ENCODE results near the gene JARID2.

JARID2 gene

DNA sequence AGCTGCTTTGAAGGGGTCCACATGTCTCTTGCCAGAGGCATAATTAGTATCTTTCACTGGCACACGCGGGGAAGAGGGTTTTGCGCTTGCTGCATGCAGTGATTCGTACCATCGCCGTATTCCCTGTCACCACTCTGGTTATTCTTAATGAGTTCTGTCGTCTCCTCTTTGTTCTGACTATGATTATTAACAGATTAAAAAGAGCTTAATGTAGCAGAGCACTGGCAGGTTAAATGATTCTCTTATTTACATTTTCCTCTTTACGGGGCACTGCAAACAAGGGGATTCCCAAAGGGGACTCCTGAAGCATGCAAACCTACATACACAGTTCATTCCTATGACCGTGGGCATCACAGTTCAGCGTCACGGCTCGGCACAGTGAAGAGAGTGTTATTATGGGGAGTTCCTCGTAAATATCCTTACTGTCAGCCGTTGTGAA, 212.2 kb downstream of the JARID2 start (continued):
- TF ChIP-seq ZNF777 (tag by site-specific recombination; IDR thresholded peaks at IDR 0.05; ENCODE audit: borderline replicate concordance): no peak
- no peak for TF ChIP-seq ZBTB1 (tag by site-specific recombination; IDR thresholded peaks at IDR 0.05)
- TF ChIP-seq ZNF223 (tag by site-specific recombination; IDR thresholded peaks at IDR 0.05): no peak
- no peak for TF ChIP-seq ZNF48 (tag by site-specific recombination; IDR thresholded peaks at IDR 0.05)
- no peak for TF ChIP-seq ZNF140 (tag by site-specific recombination; IDR thresholded peaks at IDR 0.05)
- TF ChIP-seq ZNF248 (tag by site-specific recombination; IDR thresholded peaks at IDR 0.05): no peak
- no peak for TF ChIP-seq ZNF148 (tag by site-specific recombination; IDR thresholded peaks at IDR 0.05; ENCODE audit: borderline replicate concordance)
- TF ChIP-seq ZNF174 (tag by site-specific recombination; IDR thresholded peaks at IDR 0.05): no peak
- peak; percentile 59 for TF ChIP-seq SP7 (tag by site-specific recombination; IDR thresholded peaks at IDR 0.05)
- TF ChIP-seq ZNF830 (tag by site-specific recombination; IDR thresholded peaks at IDR 0.05; ENCODE audit: low read depth): no peak

DNA sequence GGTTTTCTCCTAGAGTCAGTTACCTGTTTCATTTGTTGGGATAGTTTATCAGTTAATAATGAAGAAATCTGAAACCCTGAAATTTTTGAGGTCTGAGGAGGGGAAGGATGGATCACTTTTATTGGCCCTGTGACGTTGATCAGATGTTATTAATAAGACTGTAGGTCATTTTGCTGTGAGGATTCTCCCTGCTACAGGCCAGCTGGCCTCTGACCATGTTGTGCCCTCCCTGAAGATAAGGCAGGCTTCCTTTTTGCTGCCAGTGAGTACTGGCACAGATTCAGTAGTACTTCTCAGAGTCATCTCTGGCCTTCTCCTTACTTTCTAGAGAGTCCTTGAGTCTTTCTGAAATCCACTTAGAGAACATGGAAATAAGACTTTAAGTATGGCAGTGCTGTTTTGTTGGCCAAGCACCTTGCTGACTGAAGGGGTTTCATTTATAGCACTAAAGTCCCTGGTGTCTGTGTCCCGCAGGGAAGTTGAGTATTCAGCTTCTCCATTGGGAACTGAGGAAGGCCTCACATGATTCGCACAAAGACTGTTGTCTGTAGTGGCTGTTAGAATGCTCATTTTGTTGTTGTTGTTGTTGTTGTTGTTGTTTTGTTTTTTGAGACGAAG, 214.3 kb downstream of the JARID2 start:
- no peaks in the 10 kb centered on the region for H3K9me3 ChIP-seq (ENCODE audit: control insufficient read depth, insufficient read depth, low read depth, low read length)
- no peak overlapping the region for H3K27ac ChIP-seq (ENCODE audit: extremely low read depth, low read depth, low read length)
- POLR2A ChIA-PET: no interaction called here
- CTCF ChIA-PET: interaction anchor here (0.6 kb wide), 1 partner anchor 209 kb away, joined by 3 read pairs; no protein-coding TSS in a partner anchor
- no peak for TF ChIP-seq ZNF391 (tag by site-specific recombination; IDR thresholded peaks at IDR 0.05; ENCODE audit: borderline replicate concordance, low read depth)
- no peaks in the 10 kb centered on the region for H3K36me3 ChIP-seq (ENCODE audit: control insufficient read depth in 2 of 2, insufficient read depth in 1 of 2, low read length in 2 of 2)
- peaks cover 35% of the 10 kb centered on the region for H3K4me1 ChIP-seq (ENCODE audit: control insufficient read depth, insufficient read depth, low read length)
- H3K4me3 ChIP-seq (ENCODE audit: low read depth, low read length): no peak overlapping the region

DNA sequence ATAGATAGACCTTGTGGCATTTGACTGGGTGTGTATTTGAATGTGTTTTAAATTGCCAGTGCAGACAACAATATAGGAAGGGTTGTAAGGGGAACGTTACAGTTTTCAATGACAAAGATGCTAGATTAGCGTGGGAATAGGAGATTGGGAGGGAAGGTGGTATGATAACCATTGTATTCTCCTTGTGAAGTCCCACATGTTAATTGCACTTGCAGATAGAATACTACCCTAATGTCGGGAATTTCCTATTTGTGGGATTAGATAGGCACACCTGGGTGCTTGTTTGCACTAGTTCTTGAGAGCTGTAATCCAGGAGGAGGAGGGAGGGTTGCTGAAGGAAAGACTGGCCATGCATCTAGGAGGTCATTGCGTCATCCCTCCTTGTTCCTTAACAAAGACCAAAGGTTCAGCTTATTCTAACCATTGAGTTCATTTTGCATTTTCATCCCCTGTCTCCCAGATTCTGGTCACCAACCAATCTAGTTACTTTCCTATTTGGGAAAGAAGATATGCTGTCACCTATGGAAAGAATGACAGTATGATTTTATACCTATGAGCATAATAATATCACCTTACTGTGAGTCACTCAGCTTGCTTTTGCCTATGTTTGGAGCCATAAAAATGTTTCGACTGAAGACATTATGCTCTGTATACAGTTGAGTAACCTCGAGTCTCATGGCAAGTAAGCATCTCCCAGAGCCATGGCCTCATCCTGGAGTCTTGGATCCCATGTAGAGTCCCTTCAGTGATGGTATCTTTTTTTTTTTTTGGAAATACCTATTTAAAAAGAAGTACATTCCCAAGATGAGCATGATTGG, 215.5 kb downstream of the JARID2 start:
- Histone ChIP-seq H3K27ac (ENCODE audit: extremely low read depth, low read depth, low read length) (no peak overlapping the region), H3K36me3 (ENCODE audit: control insufficient read depth in 2 of 2, insufficient read depth in 1 of 2, low read length in 2 of 2) (no peaks in the 10 kb centered on the region), H3K4me3 (ENCODE audit: low read depth, low read length) (no peak overlapping the region), H3K4me1 (ENCODE audit: control insufficient read depth, insufficient read depth, low read length) (peaks cover 28% of the 10 kb centered on the region), H3K9me3 (ENCODE audit: control insufficient read depth, insufficient read depth, low read depth, low read length) (no peaks in the 10 kb centered on the region)
- CTCF ChIA-PET: interaction anchor here (0.6 to 2.4 kb wide), 3 partner anchors 12 to 375 kb away, joined by 3 to 21 read pairs (median 4); no protein-coding TSS in a partner anchor
- TF ChIP-seq ZNF16 (tag by site-specific recombination; IDR thresholded peaks at IDR 0.05; ENCODE audit: low read depth): no peak
- no peak for TF ChIP-seq ZNF548 (tag by site-specific recombination; IDR thresholded peaks at IDR 0.05)
- TF ChIP-seq ZNF529 (tag by site-specific recombination; IDR thresholded peaks at IDR 0.05; ENCODE audit: insufficient replicate concordance): no peak
- TF ChIP-seq TSHZ1 (tag by site-specific recombination; IDR thresholded peaks at IDR 0.05; ENCODE audit: borderline replicate concordance): no peak
- TF ChIP-seq ZNF169 (tag by site-specific recombination; IDR thresholded peaks at IDR 0.05): no peak
- POLR2A ChIA-PET: no interaction called here
